GM18520 (cell line): ENCODE measurements around the gene KTN1.
A peak's percentile ranks its signal among the peaks of the same experiment; 100 is the strongest.

ENCODE experiments used
- ATAC-seq: cut with Tn5 transposase; IDR thresholded peaks from one replicate; pipeline ENCODE4 v1.9.1; 2021; ENCODE audit not compliant: unreplicated experiment

The KTN1 gene

DNA sequence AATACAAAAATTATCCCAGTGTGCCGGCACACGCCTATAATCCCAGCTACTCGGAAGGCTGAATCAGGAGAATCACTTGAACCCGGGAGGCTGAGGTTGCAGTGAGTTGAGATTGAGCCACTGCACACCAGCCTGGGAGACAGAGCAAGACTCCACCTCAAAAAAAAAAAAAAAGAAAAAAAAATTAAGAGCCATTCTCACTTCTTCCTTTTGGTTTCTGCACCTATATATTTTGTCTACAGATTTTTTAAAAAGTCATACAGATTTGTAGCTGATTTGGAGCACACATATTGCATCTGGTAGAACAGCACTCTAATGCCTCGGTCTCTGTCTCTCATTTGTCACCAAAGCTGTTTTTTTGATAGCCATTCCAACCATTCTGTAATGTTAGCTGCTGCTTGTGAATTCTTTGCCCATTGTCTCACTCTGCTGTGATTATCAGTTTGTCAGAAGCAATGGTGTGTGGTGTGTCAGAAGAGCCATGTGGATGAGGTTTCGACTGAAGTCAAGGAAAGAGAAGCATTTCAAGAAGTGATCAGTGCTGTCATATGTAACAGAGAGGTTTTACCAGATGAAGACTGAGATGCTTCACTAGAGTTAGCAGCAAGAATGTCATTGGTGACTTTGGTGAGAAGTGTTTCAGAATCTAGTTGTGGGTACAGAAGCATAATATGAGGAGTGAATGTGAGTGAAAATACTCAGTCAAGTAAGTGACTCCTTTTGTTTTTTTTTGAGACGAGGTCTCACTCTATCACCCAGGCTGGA is 8.7 kb upstream of the KTN1 start:
- ATAC-seq, result no peak

DNA sequence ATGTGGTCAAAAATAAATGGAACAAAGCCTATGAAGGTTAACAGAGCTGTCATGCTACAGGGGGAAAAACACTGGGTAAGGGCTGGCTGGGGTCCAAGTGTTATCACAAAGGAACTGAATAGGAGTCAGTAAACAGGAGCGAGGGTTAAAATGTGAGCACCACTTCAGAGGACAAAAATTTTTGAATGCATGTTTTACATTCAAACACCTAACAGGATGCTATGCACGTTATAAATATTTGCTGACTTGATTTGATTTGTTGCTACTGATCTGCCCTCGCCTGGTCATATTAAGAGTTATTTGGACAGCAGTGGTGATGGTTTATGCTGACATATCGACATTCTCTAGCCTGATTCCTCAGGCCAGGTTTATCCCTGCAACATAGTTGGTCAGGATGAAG is 7.4 kb upstream of the KTN1 start:
- ATAC-seq, result no peak

DNA sequence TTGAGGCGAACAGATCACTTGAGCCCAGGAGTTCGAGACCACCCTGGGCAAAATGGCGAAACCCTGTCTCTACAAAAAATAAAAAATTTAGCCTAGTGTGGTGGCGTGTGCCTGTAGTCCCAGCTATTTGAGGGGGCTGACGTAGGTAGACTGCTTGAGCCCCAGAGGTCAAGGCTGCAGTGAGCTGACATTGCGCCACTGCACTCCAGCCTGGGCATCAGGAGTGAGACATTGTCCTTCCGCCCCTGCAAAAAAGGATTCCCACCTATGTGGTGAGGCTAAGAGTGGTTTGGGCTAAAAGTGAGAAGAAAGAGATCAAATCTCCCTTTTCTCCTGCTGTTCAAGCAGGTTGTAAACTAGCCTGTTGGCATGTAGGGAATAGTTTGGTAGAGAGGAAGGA is 5.0 kb upstream of the KTN1 start:
- ATAC-seq, result no peak

DNA sequence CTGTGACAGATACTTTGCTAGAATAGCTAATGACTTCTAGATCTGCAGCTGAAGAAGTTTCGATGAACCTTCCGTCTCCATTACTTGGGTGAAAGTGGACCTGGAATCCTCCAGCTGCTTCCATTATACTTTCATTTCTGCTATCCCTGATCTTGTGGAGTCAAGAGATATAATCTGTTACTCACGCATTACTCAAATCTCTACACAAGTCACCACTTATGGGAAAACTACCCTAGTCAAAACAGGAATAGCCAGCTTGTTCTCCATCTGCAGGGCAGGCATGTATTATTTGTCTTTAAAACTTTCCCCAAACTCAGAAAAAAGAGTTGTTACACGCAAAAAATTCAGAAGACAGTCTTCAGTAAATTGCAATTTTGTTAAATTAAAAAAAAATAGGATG is 2.8 kb upstream of the KTN1 start:
- ATAC-seq, result no peak

DNA sequence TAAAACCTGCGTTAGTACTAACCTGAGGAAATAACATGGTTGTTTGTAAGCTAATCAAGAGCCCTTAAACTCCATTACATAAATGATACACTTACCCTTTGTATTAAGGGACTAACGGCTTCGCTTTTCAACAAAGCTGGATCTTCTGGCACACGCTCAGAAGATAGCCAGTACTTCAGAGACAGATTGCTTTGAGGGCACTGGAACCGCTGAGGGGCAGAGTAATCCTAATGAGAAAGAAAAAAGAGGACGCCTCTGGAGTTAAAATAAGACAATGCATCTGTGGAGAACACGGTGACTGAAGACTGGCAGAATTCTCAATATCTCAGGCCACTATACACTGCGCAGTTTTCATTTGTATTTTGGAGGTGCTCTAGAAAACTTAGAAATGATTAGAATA is 1.5 kb upstream of the KTN1 start:
- ATAC-seq, result no peak

DNA sequence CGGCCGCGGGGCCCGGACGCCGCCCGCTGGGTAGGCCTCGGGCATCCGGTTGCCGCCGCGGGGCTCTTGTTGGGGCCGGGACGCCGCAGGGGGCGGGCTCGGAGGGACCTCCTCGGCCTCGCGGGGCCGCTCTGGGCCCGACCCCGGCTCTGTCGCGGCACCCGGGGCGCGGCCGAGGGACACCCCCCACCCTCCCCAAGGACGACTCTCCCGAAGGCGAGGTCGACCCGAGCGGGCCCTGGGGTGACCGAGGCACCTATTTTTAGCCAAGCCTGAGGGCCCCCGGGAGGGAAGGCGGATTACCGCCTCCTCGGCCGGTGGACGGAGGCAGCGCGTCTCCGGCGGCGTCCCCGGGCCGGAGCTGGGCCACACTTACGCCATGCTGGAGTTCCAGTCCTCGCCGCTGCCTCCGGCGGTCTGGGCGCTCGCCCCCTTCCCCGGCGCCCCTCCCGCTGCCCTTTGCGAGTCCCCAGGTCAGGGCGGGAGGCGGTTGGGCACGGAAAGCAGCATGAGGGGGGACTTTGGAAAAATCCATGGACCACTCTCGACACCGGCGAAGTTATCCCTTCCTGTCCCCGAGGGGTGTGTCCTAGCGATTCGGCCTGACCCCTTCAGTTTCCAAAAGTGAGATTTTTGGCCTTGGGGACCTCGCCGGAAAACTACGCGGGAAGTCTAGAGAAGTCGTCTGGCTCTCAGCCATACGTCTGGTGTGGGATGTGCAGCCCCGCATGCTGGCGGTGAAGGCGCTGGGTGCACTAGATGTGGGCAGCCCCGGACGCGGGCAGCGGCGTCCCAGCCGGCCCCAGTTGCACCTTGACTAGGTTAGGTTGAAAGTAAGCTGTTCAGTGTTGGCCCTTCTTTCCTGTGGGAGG is 699 bp downstream of the KTN1 start:
- peak; percentile 32 for ATAC-seq

DNA sequence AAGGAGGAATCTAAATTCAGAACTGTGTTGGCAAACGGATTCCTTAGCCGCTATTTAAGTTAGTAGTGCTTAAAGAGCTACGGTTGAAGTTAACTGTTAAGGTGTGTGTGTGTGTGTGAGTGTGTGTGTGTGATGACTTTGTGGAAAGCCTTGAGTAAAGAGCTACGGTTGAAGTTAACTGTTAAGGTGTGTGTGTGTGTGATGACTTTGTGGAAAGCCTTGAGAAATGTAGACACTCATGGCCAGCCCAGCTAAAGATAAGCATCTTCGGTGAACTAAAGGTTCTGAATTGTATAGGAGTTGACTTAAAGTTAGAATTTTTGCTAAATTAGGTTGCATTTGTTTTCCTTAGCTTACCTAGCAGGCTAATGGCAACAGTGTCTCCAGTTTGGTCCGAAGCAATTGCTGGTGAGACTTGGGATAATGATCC is 1.4 kb downstream of the KTN1 start:
- ATAC-seq, result no peak

DNA sequence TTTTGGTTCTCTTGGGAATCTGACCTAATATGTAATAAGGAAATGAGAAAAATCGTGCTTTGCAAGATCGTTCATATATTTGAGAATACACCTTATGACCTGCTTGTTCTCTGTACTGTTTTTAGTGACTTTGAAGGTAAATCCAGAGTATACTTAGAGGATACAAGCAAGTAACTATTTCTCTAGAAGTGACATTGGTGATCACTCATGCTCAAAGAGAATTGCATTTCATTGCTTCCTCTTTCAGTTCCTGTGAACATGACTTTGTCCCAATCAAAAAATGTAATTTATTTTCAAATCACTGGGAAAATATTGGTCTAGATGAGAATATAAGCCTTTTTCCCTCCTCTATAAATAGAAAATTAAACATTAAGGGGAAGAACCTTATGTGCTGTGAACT is 2.7 kb downstream of the KTN1 start:
- no peak for ATAC-seq

DNA sequence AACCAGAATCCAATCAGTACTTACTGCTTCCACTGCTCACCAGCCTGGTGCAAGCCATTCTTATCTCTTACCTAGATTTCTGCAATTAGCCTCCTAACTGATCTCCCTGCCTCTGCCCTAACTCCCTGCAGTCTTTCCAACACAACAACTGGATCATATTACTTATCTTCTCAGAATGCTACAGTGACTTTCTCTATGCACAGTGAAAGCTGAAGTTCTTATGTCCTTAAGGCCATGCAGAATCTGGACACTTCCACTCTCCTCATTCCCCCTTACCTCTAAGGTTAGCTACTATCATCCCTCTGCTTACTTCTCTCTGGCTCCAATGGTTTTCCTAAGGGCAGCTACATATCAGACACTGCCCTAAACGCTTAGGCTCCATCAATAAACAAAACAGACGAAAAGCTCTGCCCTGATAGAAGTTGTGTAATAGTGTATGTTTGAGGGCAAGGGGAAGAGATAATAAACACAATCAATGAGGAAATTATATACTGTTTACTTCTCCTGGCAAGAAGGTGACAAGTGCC is 4.0 kb downstream of the KTN1 start:
- no peak for ATAC-seq

DNA sequence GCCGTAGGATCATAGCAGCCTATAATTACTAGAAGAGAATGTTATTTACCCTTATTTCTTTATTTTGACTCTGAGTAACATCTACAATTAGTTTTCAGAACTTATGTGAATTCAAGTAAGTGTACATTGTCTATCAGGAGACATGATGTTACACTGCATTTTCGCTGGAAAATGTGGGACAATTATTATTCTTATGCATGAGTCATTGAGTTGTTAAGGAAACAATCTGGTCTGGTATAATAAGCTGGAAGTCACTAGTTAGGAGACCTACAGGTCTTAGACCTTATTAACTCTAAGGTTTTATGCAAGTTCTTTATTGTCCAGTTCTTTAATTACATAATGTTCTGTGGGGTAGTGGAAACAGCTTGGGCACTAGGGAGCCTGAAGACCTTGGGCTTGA is 5.8 kb downstream of the KTN1 start:
- ATAC-seq, result no peak

DNA sequence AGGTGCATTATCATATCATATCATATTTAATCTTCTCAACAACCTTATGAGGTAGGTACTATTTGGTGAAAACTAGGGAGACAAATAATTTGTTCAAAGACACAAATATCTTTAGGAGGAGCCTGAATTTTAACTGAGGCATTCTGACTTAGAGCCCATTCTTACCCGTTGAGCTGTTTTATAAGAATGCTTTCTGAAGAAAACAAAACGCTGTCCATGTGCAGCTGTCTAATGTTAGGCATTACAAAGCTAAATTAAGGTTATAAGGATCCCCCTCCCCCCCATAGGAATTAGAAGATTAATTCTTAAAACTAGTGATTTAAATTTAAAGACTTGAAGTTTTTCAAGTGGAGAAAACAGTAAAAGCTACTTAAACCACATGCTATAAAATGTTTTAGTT is 6.4 kb downstream of the KTN1 start:
- no peak for ATAC-seq

DNA sequence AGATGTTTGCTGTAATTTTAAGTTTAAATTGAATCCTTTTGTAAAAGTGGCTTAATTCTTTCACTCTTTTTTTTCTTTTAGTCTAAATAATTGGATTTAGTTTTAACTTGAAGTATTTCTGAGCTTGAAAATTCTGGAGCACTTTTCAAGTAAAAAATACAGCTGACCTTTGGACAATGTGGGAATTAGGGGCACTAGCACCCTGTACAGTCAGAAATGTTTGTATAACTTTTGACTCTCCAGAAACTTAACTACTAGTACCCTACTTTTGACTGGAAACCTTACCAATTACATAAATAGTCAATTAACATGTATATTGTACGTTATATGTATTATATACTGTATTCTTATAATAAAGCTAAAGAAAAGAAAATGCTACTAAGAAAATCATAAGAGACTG is 7.8 kb downstream of the KTN1 start:
- ATAC-seq, result no peak

DNA sequence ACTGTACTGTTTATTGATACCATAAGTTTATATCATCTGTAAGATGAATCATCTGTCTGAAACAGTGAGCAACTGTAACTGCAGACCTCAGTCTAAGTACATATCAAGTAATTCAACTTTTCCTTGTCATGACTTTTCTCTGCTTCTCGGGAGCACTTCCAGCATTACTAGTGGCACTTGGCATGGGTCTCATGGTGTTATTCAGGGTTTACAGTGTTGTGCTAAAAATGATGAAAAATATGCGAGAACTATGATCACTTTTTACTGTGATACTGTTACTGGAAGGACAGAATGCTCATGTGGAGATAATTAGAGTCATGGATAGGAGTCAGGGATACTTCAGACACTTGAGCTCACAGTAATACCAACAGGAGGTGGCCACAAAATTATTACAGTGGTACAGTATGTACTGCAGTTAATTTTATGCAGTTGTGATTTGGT is 8.3 kb downstream of the KTN1 start:
- no peak for ATAC-seq

DNA sequence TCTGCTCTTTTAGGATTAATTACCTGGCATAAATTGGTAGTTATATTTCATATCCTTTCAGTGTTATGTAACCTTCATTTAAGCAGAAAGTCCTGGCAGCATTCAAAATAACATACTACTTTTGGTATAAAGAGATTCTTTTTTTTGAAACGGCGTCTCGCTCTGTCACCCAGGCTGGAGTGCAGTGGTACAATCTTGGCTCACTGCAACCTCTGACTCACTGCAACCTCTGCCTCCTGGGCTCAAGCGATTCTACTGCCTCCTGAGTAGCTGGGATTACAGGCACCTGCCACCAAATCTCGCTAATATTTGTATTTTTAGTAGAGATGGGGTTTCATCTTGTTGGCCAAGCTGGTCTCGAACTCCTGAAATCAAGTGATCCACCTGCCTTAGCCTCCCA is 9.2 kb downstream of the KTN1 start:
- no peak for ATAC-seq

DNA sequence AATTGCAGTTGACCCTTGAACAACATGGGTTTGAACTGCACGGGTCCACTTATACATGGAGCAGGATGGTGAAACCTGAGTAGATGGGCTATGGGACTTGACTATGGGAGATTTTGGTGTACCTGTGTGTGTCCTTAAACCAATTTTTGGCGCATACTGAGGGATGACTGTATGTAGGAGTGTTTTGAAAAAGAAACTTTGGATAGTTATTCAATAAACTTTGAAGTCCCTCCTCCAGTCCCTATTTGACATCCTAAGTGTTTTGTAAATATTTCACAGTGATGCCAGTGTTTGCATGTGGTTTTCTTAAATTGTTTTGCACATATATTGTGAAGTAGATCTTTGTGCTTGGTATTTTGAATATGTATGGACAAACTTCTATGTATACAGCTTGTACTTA is 12.4 kb downstream of the KTN1 start:
- ATAC-seq, result no peak

DNA sequence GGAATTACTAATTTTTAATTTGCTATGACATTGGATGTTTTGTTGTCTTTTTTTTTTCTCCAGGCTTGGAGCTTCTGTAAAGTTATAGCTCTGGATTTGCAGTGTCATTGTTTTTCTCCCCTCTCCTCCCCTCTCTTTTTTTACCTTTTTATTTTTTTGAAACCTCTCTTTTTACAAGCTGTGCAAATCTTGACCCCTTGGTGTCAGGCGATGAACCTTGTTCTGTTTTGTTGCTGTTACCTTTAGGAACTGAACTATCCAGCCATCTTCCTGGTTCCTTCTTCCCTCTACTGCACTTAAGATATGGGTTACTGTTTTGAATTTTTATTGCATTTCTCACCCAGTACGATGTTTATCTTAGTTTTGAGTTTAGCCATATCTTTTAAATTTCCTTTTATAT is 13.7 kb downstream of the KTN1 start:
- ATAC-seq, result no peak

DNA sequence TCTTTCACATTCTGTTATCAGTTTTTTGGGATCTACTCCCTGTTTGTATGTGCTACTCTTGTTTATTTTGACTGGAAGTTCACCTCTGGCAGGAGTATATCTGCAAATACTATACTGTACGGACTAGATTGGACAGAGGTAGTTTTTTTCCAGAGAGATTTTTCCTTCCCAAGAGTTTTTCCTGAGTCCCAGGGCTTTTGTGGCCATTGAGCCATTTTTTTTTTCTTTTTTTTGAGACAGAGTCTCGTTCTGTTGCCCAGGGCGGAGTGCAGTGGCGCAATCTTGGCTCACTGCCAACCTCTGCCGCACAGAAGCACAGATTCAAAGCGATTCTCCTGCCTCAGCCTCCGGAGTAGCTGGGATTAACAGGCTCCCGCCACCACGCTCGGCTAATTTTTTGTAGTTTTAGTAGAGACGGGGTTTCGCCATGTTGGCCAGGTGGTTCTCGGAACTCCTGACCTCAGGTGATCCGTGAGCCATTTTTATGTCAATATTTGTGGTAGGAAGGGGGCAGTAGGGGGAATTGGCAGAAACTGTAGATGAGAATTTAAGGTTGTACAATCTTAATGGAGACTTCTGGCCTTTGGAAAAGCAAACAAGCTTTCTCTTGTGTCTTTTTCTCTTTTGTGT is 19.4 kb downstream of the KTN1 start:
- ATAC-seq, result no peak

DNA sequence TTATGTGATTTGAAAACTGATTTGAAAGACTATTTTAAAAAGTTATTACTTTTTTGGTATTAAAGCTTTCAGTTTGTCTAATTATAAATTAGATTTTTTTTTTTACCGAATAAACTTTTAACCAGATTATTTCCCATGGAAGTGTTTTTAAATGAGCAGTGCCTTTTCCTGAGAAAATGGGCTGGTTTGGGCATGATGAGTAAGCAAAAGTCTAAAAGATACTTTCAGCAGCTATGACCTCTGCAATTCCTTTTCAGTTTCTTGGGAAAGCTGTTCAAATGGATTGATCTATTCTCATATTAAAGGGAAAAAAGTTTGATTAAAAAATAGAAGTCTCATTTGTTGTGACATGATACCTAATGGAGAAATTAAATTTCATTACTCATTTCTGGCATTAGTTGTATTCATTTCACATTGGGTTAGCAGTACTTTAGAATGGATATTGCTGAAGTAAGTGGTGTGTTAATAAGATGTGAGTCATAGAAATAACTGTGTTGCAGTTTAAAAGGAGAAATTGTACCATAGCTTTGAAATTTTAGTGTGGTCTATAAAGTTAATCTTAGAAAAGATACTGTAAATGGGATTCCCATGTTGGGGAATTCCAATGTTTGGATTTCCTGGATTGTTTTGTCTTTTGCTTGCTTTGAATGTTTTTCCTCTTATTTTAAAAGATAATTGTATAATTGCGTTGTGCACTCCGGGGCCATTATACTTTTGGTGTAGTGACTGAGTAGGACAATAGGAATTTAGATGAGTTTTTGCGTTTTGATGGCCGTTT is 21.0 kb downstream of the KTN1 start:
- ATAC-seq, result no peak

DNA sequence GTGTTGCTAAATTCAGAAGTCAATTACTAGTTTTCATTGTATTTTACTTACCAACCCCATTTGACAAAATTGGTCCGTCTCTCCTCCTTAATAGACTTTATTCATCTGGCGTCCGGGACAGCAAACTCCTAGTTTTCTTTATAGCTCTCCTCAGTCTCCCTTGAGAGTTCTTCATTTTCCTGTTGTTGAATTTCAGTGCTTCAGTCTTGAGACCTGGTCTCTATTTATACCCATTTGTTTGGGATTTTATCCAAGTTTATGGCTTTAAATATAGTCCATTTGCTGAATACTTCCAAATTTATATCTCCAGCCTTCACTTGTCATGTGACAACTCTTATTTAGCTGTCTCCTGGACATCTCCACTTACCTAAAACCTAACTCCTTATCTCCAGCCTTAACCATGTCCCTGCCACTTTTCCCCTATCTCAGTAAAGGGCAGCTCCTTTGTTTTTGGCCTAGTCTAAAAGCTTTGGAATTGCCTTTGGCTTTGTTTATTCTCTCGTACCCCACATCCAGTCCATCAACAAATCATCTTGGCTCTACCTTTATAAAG is 23.5 kb downstream of the KTN1 start:
- no peak for ATAC-seq

DNA sequence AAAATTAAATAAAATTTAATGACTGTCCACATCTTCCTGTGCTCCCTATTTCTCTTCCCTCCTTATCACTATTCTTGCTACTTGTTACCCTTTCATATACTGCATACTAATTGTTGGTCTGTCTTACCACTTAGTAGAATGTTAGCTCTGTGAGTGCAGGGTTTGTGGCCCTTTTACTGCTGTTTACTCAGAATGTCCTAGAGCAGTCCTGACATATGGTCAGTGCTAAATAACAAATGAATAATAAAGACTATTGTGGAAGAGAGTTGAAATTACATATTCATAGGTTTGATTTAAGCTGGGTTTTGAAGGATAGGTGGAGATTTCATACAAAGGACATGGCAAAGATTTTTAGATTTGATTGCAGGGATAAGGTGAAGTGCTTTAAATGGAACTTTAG is 24.5 kb downstream of the KTN1 start:
- ATAC-seq, result no peak
